NCI-H748 (cell line): Measurements from ENCODE around the gene C7orf25.

Experiments
- DNase-seq: peaks from one replicate; lab custom pipeline; 2025; ENCODE audit not compliant: unreplicated experiment; lab: John Stamatoyannopoulos, UW

Gene C7orf25

GRCh38 chr7:42878303-42878702 is 33.6 kb downstream of the C7orf25 start:
- no peak for DNase-seq

- DNase-seq, result no peak
Measured at GRCh38 chr7:42877862-42878261, 34.0 kb downstream of the C7orf25 start.

DNA sequence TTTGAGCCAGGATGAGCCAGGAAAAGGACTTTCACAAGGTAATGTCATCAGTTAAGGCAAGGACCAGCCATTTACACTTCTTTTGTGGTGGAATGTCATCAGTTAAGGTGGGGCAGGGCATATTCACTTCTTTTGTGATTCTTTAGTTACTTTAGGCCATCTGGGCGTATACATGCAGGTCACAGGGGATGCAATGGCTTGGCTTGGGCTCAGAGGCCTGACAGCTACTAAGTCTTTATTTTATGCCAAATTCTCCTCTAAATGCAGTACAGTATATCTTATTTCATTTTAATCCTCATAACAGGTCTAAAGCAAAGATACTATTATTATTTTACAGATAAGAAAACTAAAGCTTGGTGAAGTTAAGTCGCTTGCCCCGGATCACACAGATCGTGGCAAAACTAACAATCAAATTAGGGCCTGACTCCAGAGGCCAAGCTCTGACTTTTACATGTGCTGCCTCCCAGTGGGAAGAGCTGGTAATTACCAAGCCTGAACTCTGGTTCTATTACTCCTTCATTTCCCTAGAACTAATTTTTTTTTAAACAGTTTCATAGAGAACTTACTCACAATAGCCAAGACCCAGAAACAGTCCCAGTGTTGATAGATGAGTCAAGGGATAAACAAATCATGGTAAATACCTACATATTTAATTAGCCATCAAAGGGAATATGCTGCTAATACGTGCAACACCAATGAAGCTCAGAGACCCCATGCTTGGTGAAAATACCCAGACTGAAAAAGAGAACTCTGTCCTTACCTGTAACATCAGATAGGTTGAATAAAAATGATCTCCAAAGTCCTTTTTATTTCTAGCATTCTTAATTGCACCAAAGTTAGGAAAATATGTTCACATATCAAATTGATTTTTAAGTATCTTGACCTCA is 35.4 kb downstream of the C7orf25 start:
- peak; percentile 26 for DNase-seq

- no peak for DNase-seq
Measured at GRCh38 chr7:42869131-42870020, 42.5 kb downstream of the C7orf25 start.

DNA sequence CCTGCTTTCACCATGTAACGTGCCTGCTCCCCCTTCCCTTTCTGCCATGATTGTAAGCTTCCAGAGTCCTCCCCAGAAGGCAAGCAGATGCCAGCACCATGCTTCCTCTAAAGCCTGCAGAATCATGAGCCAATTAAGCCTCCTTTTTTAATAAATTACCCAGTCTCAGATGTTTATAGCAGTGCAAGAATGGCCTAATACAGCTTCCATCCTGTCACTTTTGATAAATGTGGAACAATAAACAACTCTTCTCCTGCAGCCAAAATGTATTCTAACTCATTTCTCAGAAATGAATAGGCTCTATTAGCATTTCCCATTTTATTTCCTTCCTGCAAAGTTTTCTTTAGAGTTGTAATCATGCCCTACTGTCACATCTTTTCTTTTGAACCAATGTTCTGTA is 43.4 kb downstream of the C7orf25 start:
- no peak for DNase-seq
